ENCODE results near the gene SIGLEC15.
"Not testable (repeated sequence)": the region's sequence is repeated elsewhere in the genome, so short reads cannot be mapped to it uniquely, and the experiment has no call there.

Gene SIGLEC15, protein sequence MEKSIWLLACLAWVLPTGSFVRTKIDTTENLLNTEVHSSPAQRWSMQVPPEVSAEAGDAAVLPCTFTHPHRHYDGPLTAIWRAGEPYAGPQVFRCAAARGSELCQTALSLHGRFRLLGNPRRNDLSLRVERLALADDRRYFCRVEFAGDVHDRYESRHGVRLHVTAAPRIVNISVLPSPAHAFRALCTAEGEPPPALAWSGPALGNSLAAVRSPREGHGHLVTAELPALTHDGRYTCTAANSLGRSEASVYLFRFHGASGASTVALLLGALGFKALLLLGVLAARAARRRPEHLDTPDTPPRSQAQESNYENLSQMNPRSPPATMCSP

GRCh38 chr18:45825258-45826044 lies at the start of gene SIGLEC15:
TSS of gene SIGLEC15 (plus strand) at chr18:45825675. CDS start at chr18:45825729, 54 bp downstream.
- no peak for DNase-seq (ENCODE audit: low spot score)

DNA sequence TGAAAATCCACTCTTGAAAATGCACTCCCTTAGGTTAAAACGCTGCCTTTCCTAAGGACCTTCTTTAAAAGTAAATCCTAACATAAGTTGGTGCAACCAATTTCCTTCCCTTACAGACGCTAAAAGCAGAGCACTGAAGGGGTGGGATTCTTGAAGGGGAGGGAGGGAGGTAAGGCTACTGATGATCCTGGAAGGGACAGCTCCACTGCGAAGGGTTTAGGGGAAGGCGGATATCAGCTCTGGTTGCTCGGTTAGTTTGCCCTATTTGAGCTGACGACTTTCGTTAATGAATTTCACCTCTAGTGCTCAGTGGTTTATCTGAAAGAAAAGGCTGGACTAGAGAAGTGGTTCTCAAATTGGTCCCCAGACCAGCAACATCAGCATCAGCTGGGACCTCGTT lies 49.7 kb upstream of the SIGLEC15 start:
- DNase-seq (ENCODE audit: low spot score), result no peak

GRCh38 chr18:45777393-45777792 lies 48.1 kb upstream of the SIGLEC15 start:
- DNase-seq (ENCODE audit: low spot score), result no peak

DNA sequence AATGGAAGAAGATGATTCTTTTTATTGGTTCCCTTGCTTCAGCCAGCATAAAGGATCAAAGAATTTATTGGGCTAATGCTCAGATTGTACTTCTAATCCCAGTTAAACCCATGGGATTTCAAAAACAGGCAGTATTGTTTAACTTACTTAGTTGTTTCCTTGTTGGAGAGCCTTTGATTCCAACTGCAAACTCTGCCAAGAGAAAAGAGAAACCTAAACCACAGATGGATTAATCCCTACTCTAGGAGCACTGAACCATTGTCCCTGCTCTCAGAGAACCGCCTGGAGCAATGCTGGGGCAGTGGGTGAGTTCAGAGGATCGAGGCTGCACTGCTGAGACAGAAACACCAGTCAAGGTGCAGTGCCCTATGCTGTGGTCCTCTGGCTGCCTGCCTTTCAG lies 44.9 kb upstream of the SIGLEC15 start:
- no peak for DNase-seq (ENCODE audit: low spot score)

DNA sequence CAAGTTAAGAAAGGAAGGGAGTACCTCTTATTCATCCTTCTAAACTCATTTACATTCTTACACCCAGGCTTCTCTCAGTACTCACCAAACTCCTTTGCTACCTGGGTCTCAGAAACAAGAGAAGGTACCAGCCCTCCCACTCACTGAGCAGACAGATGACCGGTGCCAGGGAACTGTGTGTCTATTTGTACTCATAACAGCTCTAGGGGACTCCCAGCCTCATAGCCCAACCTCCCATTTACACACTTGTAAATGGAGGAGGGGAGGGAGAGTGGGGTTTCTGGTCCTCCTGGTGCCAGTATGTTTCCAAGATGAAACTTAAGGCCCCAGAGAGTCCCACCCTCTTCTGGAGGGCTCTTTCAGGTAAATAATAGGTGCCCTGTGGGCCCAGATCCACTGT lies 42.8 kb upstream of the SIGLEC15 start:
- DNase-seq (ENCODE audit: low spot score), result no peak

- no peak for DNase-seq (ENCODE audit: low spot score)
Measured at GRCh38 chr18:45783097-45784075, 42.1 kb upstream of the SIGLEC15 start.

DNA sequence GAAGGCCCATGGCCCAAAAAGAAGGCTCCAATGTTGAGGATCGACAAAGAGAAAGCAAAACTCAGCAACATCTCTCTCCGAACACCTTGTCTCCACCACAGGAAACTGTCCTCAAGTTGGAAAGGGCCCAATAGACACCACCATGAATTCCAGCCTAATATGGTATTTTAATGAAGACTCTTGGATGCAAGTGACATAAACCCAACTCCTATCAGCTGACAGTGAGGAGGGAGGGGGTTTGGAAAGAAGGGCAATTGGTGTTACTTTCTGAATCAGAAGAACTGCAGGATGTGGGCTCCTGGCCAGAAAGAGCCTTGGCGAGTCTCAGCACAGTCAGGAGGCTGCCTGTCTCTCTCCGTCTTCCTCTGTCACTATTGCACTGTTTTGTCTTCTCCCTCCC lies 40.3 kb upstream of the SIGLEC15 start:
- no peak for DNase-seq (ENCODE audit: low spot score)

DNA sequence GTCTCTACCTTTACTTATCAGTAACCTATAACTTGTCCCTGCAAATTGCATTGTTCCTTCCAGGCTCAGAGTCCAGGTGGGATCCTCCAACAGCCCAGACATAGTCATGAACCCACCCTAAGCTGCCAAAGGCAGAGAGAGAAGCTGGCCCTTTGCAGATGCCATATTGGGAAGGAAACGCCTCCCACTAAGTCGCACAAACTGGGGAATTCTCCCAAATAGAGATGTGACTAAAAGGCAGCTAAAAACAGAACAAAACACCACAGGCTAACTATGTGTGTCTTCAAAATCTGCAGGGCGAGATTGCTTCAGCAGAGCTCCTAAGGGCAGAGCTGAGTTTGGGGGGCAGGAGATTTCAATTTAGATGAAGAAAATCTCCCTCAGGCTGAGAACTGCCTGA lies 38.5 kb upstream of the SIGLEC15 start:
- DNase-seq (ENCODE audit: low spot score), result no peak

GRCh38 chr18:45787346-45787745 lies 38.1 kb upstream of the SIGLEC15 start:
- DNase-seq (ENCODE audit: low spot score), result no peak

DNA sequence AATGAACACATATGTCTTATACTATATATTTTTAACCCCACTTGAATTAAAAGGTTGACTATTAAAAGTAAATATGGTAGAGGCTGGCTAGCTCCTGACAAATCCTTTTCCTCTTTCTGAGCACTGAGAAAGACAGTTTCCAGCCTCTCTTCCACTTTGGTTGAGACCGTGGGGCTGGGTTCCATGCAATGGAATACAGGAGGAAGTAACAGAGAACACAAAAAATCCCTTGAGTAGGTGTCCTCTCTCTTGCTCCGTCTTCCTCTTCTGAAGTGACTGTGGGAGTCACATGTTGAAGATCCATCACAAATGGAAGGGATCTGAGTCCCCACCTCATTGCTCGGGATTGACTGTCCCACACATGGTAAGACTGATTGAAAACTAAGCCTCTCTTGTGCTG lies 36.6 kb upstream of the SIGLEC15 start:
- DNase-seq (ENCODE audit: low spot score), result no peak

DNA sequence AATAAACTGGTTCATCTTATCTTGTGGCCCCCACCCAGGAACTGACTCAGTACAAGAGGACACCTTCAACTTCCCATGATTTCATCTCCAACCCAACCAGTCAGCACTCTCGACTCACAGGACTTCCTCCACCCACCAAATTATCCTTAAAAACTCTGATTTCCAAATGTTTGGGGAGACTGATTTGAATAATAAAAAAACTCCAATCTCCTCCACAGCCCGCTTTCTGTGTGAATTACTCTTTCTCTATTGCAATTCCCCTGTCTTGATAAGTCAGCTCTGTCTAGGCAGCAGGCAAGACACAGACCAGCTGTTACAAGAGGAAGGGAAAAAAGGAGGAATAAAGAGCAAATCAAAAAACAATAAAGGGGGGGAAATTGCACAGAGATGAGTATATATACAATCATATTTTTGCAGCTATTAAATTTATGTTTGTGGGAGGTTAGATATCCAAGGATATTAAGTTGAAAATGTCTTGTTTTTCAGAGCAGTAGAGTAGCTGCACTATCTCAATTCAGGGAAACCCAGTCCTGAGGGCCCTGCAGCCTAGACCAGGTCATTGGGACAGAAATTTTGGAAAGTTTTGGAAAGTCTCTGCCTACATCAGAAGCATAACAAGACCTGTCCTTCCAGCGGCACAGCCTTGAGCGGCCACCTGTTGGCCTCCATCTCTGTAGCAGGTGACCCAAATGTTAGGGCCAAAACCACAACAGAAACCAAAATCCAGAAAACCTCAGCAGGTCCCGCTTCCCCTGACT lies 32.8 kb upstream of the SIGLEC15 start:
- no peak for DNase-seq (ENCODE audit: low spot score)

GRCh38 chr18:45793264-45793965 lies 32.1 kb upstream of the SIGLEC15 start:
- DNase-seq (ENCODE audit: low spot score), result no peak

- DNase-seq (ENCODE audit: low spot score), result no peak
Measured at GRCh38 chr18:45801416-45802004, 24.0 kb upstream of the SIGLEC15 start.

GRCh38 chr18:45802814-45803492 lies 22.5 kb upstream of the SIGLEC15 start:
- DNase-seq (ENCODE audit: low spot score), result no peak

DNA sequence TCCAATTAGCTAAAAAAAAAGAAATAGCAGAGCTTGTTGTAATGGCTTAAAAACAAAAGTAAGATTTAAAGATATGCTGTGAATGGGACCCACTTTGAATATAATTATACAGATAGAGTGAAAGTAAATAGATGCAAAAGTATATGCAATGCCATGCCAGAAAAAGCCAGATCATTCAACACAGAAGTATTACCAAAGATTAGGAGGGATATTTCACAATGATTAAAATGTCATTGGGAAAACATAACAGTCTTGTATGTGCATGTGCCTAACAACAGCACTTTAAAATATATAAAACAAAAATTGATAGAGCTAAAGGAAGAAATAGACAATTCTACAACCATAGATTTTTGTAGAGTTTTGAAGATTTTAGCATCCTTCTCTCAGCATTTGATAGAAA lies 19.9 kb upstream of the SIGLEC15 start:
- DNase-seq (ENCODE audit: low spot score), result no peak

DNA sequence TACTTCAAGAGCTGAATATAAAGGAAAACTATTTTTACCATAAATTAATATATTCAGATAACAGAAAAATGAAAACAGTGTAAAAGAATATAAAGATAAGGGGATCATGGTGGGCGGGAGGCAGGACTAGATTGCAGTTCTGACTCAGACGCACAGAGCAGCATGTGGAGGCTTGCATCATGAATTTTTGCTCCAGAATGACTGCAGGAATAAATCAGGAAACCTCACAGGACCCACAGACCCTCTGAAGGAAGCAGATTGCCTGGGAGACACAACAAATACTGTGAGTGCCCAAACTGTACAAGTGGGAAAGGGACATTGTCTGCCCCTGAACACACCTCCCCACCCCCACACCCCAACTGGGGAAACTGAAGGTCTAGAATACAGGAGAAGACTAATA lies 19.2 kb upstream of the SIGLEC15 start:
- DNase-seq (ENCODE audit: low spot score), result no peak

DNA sequence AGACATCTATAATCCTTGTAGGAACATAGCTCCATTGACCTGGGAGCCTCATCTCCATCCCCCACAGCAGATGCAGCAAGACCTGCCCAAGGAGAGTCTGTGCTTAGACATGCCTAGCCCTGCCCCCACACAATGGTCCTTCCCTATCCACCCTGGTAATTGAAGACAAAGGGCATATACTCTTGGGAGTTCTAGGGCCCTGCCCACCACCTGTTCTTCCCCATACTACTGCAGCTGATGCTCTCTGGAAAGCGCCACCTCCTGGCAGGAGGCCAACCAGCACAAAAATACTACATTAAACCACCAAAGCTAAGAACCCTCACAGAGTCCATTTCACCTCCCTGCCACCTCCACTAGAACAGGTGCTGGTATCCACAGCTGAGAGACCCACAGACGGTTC lies 18.3 kb upstream of the SIGLEC15 start:
- peak; percentile 63 for DNase-seq (ENCODE audit: low spot score)

GRCh38 chr18:45814733-45815132 lies 10.7 kb upstream of the SIGLEC15 start:
- DNase-seq (ENCODE audit: low spot score), result not testable (repeated sequence)

- DNase-seq (ENCODE audit: low spot score), result no peak
Measured at GRCh38 chr18:45817543-45817942, 7.9 kb upstream of the SIGLEC15 start.

- DNase-seq (ENCODE audit: low spot score), result not testable (repeated sequence)
Measured at GRCh38 chr18:45818765-45819164, 6.7 kb upstream of the SIGLEC15 start.
